ENCODE measurements around the gene PCDHB12.

- TF ChIP-seq CTCF (IDR thresholded peaks at IDR 0.05) (no peak), POLR2A (IDR thresholded peaks at IDR 0.05) (no peak), POLR2AphosphoS5 (IDR thresholded peaks at IDR 0.05) (no peak), EP300 (IDR thresholded peaks at IDR 0.05) (no peak)
Measured at GRCh38 chr5:141196363-141196762, 12.2 kb upstream of the PCDHB12 start.
